ENCODE measurements around the gene ADARB1.

DNA sequence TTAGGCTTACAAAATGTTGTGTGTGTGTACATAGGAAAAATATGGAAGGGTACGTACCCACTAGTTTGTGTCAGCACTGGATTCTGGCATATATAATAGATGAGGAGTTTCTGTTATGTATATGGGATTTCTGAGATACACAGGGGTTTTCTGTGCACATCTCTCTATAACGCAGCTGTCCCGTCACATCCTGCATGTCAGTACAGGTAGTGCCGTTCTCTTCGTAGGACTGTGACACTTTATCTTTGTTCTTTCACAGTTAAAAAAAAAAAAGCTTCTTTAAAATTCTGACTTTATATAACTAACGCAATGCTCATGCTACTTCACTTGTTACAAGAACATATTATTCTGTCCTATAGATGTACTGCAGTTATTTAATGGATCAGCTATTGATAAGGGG, 42.9 kb downstream of the ADARB1 start:
- no peak for TF ChIP-seq SUZ12 (IDR thresholded peaks at IDR 0.05)
- no peak for TF ChIP-seq BHLHE40 (IDR thresholded peaks at IDR 0.05; ENCODE audit: borderline replicate concordance)
- no peak for TF ChIP-seq FOXK2 (IDR thresholded peaks at IDR 0.05)
- TF ChIP-seq ARNT (IDR thresholded peaks at IDR 0.05): no peak
- no peak for TF ChIP-seq ELF4 (IDR thresholded peaks at IDR 0.05)
- TF ChIP-seq HDGF (IDR thresholded peaks at IDR 0.05; ENCODE audit: borderline replicate concordance): no peak
- TF ChIP-seq SP1 (IDR thresholded peaks at IDR 0.05): no peak
- TF ChIP-seq TARDBP (IDR thresholded peaks at IDR 0.05): no peak
- TF ChIP-seq ZNF384 (IDR thresholded peaks at IDR 0.05): no peak
- TF ChIP-seq FOXA1 (IDR thresholded peaks at IDR 0.05): no peak
- TF ChIP-seq PKNOX1 (IDR thresholded peaks at IDR 0.05): no peak
- no peak for TF ChIP-seq NFRKB (IDR thresholded peaks at IDR 0.05)
- TF ChIP-seq CTBP1 (IDR thresholded peaks at IDR 0.05; ENCODE audit: borderline replicate concordance): no peak
- TF ChIP-seq FOXM1 (IDR thresholded peaks at IDR 0.05; ENCODE audit: borderline replicate concordance): no peak

Data from HEK293T (cell line).